HCEC 1CT (cell line): Measurements from ENCODE around the gene SMTNL2.
"Not testable (repeated sequence)": the region's sequence is repeated elsewhere in the genome, so short reads cannot be mapped to it uniquely, and the experiment has no call there.

ENCODE experiments used
- DNase-seq: peaks from one replicate; pipeline ENCODE4 v3.0.0-alpha.2; 2017

SMTNL2 gene

DNA sequence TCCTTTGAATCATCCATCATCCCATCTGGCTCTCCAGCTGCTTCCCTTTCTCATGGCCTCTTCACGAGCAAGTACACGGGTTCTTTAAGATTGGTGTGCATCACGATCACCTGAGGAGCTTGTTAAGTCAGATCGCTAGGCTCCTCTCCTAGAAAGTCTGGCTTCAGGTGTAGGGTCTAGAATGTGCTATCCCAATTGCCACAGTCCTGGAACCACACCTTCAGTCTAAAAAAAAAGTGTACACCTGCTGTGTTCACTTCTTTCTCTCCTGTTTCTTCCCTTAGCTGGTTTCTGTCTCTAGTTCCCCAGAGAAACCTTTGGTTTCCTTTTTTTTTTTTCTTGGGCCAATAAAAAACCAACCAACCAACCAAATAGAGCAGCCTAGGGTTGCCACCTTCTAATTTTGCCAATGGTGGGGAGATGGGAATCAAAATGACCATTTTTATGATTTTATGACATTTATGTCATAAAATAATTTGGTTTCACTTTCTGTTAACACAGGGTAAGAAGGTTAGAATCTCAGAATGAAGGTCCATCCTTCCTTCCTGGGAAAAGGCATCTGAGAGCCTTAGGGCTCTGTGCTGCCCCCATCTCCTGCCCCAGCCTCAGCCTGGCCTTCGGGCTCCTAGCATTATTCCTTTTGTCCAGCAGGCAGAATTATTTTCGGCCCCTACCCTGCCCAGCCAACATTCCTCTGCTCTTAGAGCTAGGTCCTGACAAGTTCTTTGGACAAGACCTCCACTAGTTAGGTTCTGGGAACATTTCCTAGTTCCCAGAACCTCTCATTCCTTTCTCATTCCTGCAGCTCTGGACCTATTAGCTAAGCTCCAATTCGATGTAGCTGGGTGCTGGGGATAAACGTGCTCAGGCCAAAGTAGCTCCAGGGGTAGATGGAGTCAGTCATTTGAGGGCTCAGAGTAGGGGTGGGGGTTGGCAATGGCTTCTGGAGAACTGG is 22.0 kb upstream of the SMTNL2 start:
- DNase-seq = no peak

- DNase-seq = peak; percentile 69
These were observed 18.9 kb upstream of the SMTNL2 start for GRCh38 chr17:4565209-4566141.

DNA sequence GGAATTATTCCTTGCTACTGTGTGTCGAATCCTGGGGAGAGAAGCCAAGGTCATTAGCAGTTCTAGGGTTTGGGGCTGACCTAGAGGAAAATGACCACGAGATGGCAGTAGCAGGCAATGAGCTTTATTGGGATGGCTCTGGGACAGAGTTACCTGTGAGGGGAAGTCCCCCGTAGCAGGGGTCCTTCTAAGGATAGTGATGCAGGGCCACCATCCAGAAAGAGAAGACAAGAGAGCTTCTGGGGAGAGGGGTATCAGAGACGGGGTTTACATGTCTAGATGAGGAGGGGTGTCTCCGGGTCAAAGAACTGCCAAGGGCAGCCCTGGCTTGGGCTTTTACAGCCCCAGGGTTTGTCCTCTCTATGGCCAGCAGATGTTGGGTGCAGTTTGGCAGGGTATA is 17.5 kb upstream of the SMTNL2 start:
- DNase-seq = peak; percentile 39

- DNase-seq = no peak
These were observed 14.7 kb upstream of the SMTNL2 start for GRCh38 chr17:4569591-4569990.

DNA sequence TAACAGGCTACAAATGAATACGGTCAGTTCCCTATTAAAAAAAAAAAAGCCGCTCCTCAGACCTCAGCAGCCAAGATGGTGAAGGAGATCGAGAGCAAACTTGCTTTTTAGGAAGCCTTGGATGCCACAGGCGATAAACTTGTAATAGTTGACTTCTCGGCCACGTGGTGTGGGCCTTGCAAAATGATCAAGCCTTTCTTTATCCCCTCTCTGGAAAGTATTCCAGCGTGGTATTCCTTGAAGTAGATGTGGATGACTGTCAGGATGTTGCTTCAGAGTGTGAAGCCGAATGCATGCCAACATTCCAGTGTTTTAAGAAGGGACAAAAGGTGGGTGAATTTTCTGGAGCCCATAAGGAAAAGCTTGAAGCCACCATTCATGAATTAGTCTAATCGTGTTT is 12.2 kb upstream of the SMTNL2 start:
- DNase-seq = no peak

GRCh38 chr17:4573115-4573514 is 11.2 kb upstream of the SMTNL2 start:
- no peak for DNase-seq

DNA sequence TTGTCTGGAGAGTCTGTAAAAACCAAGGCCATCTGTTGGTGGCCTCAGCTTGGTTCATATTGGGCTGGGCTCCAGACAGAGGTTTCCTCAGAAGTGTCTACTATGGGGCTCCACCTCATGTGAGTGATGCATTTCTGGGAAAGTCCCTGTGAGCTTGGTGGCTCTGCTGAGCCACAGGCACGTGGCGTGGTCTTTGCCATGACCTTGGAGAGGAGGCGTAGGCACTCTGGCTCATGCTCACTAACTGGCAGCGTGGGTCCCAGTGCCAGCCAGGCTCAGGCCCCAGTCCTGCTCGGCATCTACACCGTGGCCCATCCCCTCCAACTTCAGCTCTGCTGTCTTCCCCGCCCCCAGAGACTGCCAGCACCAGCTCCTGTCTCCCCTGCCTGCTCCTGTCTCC is 10.7 kb upstream of the SMTNL2 start:
- no peak for DNase-seq

DNA sequence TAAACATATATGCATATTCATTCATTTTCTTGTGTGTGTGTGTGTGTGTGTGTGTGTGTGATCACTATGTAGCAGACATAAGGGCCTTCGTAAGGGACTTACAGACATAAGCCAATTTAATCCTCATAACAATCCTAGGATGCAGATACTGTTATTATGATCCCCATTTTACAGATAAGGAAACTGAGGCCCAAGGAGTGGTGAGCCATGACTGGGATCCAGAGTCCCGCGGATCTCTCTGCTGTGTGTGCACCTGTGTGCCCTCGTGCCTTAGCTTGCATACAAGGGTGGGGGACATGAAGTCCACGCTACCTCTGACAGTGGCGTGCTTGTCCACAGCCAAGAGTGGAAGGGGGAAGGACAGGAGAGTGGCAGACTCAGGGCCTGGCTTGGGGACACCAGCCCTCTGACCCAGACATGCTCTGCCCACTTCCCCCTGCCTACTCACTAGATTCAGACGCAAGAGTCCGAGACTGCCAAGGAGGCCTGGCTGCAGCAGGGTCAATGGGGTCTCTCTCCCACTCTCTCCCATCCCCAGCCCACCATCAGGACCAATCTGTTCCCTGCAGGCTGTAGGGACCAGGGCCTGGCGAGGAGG is 9.8 kb upstream of the SMTNL2 start:
- DNase-seq = no peak

DNA sequence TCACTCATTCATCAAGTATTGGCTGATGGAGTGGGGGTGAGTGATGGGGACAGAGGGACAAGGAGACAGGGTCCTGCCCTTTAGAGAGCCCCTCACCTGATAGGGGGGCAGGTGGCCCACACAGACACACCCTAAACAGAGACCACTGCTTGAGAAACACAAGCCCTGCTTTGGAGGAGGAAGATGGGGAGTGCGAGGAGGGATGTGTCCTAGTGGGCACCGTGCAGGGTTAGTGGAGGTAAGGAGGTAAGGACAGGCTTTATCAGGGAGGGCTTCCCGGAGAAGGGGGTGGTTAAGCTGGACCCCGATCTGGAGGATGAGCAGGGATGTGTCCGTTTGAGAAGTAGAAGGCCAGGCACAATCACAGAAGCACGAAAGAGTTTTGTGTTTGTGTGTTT is 8.2 kb upstream of the SMTNL2 start:
- no peak for DNase-seq

- DNase-seq = no peak
These were observed 7.5 kb upstream of the SMTNL2 start for GRCh38 chr17:4576729-4577322.

DNA sequence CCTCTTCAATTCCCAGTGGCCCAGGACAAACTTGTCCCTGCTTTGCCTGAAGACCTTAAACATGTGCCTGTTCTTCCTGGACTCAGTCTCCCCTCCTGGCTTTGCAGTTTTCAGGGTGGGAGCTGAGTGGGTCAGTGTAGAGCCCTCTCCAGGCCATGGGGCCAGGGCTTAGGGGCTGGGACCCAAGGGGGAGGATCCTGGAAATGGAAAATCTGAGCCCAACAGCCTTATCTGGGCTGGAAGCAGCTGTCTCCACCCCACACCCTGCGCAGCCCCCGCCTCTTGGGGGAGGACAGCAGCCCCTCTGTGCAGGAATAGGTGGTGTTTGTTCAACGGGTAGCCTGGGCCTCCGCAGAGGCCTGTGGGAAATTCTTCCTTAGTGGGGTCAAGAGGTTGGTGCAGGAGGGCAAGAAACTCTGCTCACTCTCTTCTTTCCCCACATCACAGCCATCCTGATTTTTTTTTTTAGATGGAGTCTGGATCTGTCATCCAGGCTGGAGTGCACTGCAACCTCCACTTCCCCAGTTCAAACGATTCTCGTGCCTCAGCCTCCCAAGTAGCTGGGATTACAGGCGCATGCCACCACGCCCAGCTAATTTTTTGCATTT is 6.8 kb upstream of the SMTNL2 start:
- no peak for DNase-seq

DNA sequence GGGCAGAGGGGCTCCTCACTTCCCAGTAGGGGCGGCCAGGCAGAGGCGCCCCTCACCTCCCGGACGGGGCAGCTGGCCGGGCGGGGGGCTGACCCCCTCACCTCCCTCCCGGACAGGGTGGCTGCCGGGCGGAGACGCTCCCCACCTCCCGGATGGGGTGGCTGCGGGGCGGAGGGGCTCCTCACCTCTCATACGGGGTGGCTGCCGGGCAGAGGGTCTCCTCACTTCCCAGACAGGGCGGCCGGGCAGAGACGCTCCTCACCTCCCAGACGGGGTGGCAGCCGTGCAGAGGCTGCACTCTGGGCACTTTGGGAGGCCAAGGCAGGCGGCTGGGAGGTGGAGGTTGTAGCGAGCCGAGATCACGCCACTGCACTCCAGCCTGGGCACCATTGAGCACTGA is 6.0 kb upstream of the SMTNL2 start:
- not testable (repeated sequence) for DNase-seq

GRCh38 chr17:4579678-4580077 is 4.7 kb upstream of the SMTNL2 start:
- no peak for DNase-seq

GRCh38 chr17:4580291-4580690 is 4.0 kb upstream of the SMTNL2 start:
- no peak for DNase-seq

- no peak for DNase-seq
These were observed 2.2 kb upstream of the SMTNL2 start for GRCh38 chr17:4582101-4582501.

DNA sequence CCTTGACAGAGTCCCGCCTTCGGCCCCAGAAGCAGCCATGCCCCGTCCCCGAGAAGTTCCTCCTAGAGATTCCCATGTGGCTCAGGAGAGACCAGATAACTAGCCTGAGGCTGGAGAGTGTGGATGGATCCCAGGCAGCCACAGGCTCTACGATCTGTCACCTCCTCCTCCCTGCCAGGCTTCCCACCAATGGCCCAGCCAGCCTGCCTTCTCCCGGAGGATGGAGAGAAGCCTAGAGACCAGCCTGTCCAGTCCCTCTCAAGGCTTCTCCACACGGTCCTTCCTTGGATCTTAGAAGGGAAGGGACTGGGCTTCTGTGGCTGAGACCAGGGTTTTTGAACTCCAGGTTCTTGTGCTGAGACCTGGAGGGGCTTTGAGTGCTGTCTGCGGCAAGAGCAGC is 1.6 kb upstream of the SMTNL2 start:
- DNase-seq = no peak

DNA sequence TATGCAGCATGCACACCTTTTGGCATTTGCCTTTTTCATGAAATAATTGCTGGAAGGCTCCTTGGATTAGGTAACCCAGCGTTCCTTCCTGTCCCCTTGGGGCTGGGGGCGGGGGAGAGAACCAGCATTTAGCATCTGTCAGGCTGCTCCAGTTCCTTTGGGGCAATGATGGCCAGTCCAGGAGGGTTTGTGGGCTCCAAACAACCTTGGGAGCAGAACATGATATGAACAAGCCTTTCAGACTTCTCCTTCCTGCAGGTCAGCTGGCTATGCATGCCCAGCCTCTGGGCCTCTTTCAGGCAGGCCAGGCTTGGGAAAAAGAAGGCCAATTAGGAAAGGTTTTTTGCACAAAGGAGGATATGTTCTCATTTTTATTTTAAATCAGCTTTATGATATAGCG is 1.1 kb upstream of the SMTNL2 start:
- DNase-seq = no peak

- DNase-seq = no peak
These were observed 588 bp upstream of the SMTNL2 start for GRCh38 chr17:4583782-4584100.

GRCh38 chr17:4584917-4585637 is 748 bp downstream of the SMTNL2 start:
- no peak for DNase-seq

DNA sequence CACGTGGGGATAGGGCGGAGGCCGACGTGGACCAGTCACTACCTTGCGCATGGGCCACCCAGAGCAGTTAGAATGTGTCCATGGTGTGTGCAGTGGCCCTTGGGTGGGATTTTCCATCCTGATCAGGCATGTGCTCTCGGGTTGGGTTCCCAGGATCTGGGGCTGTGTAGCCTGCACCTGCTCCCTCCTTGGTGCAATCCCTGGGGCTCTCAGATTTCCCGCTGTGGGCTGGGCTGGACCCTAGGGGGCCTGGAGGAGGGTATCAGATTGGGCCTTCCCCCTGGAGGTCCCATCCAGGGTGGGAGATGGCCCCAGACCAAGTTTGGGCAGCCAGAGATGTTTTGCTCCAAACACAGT is 1.3 kb downstream of the SMTNL2 start:
- DNase-seq = no peak

- no peak for DNase-seq
These were observed 1.7 kb downstream of the SMTNL2 start for GRCh38 chr17:4586043-4586442.

- no peak for DNase-seq
These were observed 2.9 kb downstream of the SMTNL2 start for GRCh38 chr17:4587195-4587594.
